Left hindlimb (tissue), 1 donor: Measurements from ENCODE around the gene RCOR2.

Experiments
- DNase-seq: peaks from one replicate; pipeline ENCODE4 v3.0.0-alpha.2; 2018

The RCOR2 gene

GRCh38 chr11:63922673-63923192 is 5.8 kb upstream of the RCOR2 start:
- no peak for DNase-seq

- DNase-seq, result peak; percentile 68
Measured at GRCh38 chr11:63920939-63921417, 4.0 kb upstream of the RCOR2 start.

GRCh38 chr11:63920126-63920938 is 3.4 kb upstream of the RCOR2 start:
- DNase-seq, result peak; percentile 89

- DNase-seq, result peak; percentile 85
Measured at GRCh38 chr11:63919267-63920125, 2.5 kb upstream of the RCOR2 start.

GRCh38 chr11:63918507-63919191 is 1.7 kb upstream of the RCOR2 start:
- peak; percentile 83 for DNase-seq

GRCh38 chr11:63917692-63918506 is 935 bp upstream of the RCOR2 start:
- peak; percentile 93 for DNase-seq

GRCh38 chr11:63915961-63916836 is 765 bp downstream of the RCOR2 start:
- peak; percentile 67 for DNase-seq

GRCh38 chr11:63914896-63915691 is 1.9 kb downstream of the RCOR2 start:
- DNase-seq, result no peak

- no peak for DNase-seq
Measured at GRCh38 chr11:63913866-63914830, 2.8 kb downstream of the RCOR2 start.

GRCh38 chr11:63912678-63913077 is 4.3 kb downstream of the RCOR2 start:
- no peak for DNase-seq

GRCh38 chr11:63911876-63912275 is 5.1 kb downstream of the RCOR2 start:
- DNase-seq, result no peak

- DNase-seq, result no peak
Measured at GRCh38 chr11:63911440-63911839, 5.5 kb downstream of the RCOR2 start.

- no peak for DNase-seq
Measured at GRCh38 chr11:63910675-63911074, 6.3 kb downstream of the RCOR2 start.

GRCh38 chr11:63909591-63910506 is 7.1 kb downstream of the RCOR2 start:
- DNase-seq, result peak; percentile 83

- DNase-seq, result peak; percentile 73
Measured at GRCh38 chr11:63908631-63909401, 8.1 kb downstream of the RCOR2 start.

- no peak for DNase-seq
Measured at GRCh38 chr11:63907808-63908530, 9.0 kb downstream of the RCOR2 start.
